ENCODE results near the gene CHRNB1.

Gene CHRNB1

GRCh38 chr17:7417056-7417655 lies 27.7 kb upstream of the CHRNB1 start:
- Mint-ChIP-seq H3K9me3 (no peaks in the 10 kb centered on the region), H3K27me3 (ENCODE audit: low read depth, poor library complexity) (peaks cover 3% of the 10 kb centered on the region), H3K4me1 (peaks cover 60% of the 10 kb centered on the region), H3K27ac (no peak overlapping the region), H3K4me3 (no peak overlapping the region), H3K36me3 (ENCODE audit: low read depth) (peaks cover 20% of the 10 kb centered on the region)
- no peak for DNase-seq
- no peak for TF ChIP-seq CTCF (IDR thresholded peaks at IDR 0.05)

DNA sequence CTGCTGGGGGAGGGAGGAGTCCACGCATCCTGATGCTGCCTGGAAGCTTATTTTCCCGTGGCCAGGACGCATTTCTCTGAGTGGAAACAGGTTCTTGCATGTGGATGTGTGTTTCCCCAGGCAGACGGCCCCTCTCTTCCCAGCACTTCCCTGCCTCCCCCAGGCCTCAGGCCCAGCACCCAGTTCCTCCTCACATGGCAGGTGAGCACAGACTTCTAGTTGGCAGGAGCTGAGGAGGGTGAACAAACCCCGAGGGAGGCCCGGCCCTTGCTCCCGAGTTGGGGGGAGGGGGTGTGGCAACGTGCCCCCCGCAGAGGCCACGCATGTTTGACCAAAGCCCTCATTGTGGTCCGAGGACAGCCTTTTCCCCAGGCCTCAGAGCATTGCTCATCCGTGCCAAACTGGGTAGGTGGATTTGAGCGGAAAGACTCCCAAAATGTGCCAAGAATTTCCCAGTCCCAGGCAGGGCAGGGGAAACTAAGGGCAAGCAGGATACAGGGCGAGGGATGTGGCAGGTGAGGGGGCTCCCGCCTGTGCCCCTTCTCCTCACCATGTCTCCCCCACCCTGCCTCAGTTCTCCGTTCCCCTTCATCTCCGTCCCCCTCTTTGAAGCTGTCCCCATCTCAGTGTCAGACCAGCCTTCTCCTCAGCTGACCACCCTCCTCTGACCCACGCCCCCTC lies 26.2 kb upstream of the CHRNB1 start:
- Mint-ChIP-seq H3K27ac (peak overlapping the region; percentile 98), H3K9me3 (no peaks in the 10 kb centered on the region), H3K36me3 (ENCODE audit: low read depth) (peaks cover 18% of the 10 kb centered on the region), H3K4me3 (no peak overlapping the region), H3K27me3 (ENCODE audit: low read depth, poor library complexity) (peaks cover 3% of the 10 kb centered on the region), H3K4me1 (peaks cover 49% of the 10 kb centered on the region)
- TF ChIP-seq CTCF (IDR thresholded peaks at IDR 0.05): no peak
- no peak for DNase-seq

DNA sequence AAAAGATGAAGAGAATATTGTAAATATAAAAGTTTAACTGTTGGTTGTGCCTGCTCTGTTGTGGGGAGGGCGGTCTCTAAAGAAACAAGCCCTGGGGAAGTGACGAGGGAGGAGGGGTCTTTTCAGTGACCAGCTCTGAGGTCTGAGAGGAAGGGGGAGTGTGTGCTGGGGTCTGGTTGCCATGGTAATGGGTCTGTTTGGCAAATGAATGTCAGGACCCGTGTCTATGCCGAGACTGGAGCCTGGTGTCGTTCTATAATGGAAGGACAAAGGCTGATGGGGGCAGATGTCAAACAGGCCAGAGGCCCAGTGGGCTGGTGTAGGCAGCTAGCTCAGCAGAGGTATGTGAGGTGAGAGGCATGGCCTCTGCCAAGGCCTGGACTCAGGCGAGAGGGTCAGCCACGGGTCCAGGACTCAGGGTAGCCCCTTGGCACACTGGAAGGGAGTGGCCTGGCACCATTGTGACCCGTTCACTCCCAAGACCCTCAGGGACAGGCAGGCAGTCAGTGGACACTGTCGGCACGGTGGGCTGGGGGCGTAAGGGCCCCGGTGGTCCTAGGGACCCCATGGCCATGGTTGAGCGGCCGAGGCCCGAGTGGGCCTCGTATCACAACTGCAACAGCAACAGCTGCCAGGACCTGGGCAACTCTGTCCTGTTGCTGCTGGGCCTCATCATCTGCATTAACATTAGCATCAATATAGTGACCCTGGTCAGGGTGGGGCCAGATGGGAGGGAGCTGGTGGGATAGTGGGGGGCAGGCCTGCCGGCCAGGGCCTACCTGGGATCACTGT lies 24.8 kb upstream of the CHRNB1 start, which contains the start of gene SPEM1:
Gene SPEM1 (plus strand): TSS at position 506 of the 792 bp plus-strand sequence. CDS start 61 bp downstream, at position 567.
- H3K4me1 Mint-ChIP-seq: peaks cover 53% of the 10 kb centered on the region
- peak within 1 kb of the TSS; percentile 98 for H3K27ac Mint-ChIP-seq
- TF ChIP-seq CTCF (IDR thresholded peaks at IDR 0.05): no peak
- peaks cover 18% of the 10 kb centered on the region for H3K36me3 Mint-ChIP-seq (ENCODE audit: low read depth)
- H3K4me3 Mint-ChIP-seq: peak within 1 kb of the TSS; percentile 46
- no peaks in the 10 kb centered on the region for H3K9me3 Mint-ChIP-seq
- peaks cover 3% of the 10 kb centered on the region for H3K27me3 Mint-ChIP-seq (ENCODE audit: low read depth, poor library complexity)
- peak; percentile 59 for DNase-seq

- Mint-ChIP-seq H3K9me3 (no peaks in the 10 kb centered on the region), H3K27me3 (ENCODE audit: low read depth, poor library complexity) (peaks cover 2% of the 10 kb centered on the region), H3K36me3 (ENCODE audit: low read depth) (peaks cover 7% of the 10 kb centered on the region), H3K27ac (peak overlapping the region; percentile 98), H3K4me1 (peaks cover 53% of the 10 kb centered on the region), H3K4me3 (no peak overlapping the region)
- TF ChIP-seq CTCF (IDR thresholded peaks at IDR 0.05): no peak
- DNase-seq: no peak
Measured at GRCh38 chr17:7421186-7421585, 23.7 kb upstream of the CHRNB1 start.

GRCh38 chr17:7423679-7424078 lies 21.2 kb upstream of the CHRNB1 start:
- Mint-ChIP-seq H3K27ac (no peak overlapping the region), H3K4me1 (peaks cover 40% of the 10 kb centered on the region), H3K4me3 (no peak overlapping the region), H3K27me3 (ENCODE audit: low read depth, poor library complexity) (peaks cover 7% of the 10 kb centered on the region), H3K36me3 (ENCODE audit: low read depth) (no peaks in the 10 kb centered on the region), H3K9me3 (no peaks in the 10 kb centered on the region)
- DNase-seq: no peak
- no peak for TF ChIP-seq CTCF (IDR thresholded peaks at IDR 0.05)

All from nephron progenitor cell (in vitro differentiated cells).